ENCODE results near the gene WNT3. TPM values are rescaled to one million over a fixed set of nuclear protein-coding genes. Genes with fewer than 3 reads are reported as not detected.
A peak's percentile ranks its signal among the peaks of the same experiment; 100 is the strongest.

WNT3 gene, protein sequence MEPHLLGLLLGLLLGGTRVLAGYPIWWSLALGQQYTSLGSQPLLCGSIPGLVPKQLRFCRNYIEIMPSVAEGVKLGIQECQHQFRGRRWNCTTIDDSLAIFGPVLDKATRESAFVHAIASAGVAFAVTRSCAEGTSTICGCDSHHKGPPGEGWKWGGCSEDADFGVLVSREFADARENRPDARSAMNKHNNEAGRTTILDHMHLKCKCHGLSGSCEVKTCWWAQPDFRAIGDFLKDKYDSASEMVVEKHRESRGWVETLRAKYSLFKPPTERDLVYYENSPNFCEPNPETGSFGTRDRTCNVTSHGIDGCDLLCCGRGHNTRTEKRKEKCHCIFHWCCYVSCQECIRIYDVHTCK
- total RNA-seq (2014; rRNA removed; shearing (Covaris generic)) (1.5 and 3.0 TPM in 2 replicates), polyA plus RNA-seq (2016; fragmentation: Nextera tagmentation; extraction: Ambion mirVana) (1.7 and 2.1 TPM in 2 replicates)

DNA sequence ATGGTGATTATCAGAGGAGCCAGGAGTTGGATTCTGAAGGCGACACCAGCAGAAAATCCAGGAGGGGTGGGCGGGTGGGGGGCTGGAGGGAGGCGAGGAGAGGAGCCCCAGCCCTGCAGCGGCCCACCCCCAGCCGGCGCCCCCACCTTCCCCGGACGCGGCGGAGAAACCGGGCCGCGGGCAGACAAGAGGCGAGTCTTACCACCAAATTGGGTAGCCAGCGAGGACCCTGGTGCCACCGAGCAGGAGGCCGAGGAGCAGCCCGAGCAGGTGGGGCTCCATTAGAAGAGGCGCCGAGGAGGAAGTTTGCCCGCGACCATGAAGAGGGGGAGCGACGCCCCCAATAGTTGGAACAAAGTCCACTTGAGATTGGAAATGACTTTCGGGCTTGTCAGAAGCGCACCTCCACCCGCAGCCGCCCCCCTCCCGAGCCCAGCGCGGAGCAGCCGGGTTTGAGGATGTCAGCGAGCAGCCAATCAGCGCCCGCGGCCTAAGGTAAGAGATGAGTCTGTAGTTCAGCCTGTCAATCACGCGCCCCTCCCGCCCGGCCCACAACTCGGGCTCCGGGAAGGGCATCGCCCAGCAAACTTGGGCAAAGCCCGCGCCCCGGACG is at the start of gene WNT3:
TSS of gene WNT3 (minus strand) at position 377 of the 613 bp plus-strand sequence. CDS start at position 282, 95 bp downstream.
- Histone ChIP-seq H3K9me2 (ENCODE audit: insufficient read depth) (no peaks in the 10 kb centered on the region), H3K27ac (no peak within 1 kb of the TSS), H3K4me1 (ENCODE audit: insufficient read depth) (no peaks in the 10 kb centered on the region), H3K9me3 (ENCODE audit: low read depth) (no peaks in the 10 kb centered on the region), H2AFZ (peak within 1 kb of the TSS; percentile 61), H3K9ac (no peak within 1 kb of the TSS), H3K36me3 (ENCODE audit: low read depth) (no peaks in the 10 kb centered on the region), H3K27me3 (replicated peaks; ENCODE audit: insufficient read depth) (peaks cover 57% of the 10 kb centered on the region), H3K4me3 (peak within 1 kb of the TSS; percentile 46), H4K20me1 (ENCODE audit: insufficient read depth) (no peaks in the 10 kb centered on the region), H3F3A (ENCODE audit: insufficient read depth) (no peaks in the 10 kb centered on the region), H3K4me2 (ENCODE audit: unreplicated experiment) (peak within 1 kb of the TSS; percentile 79), H3K79me2 (ENCODE audit: insufficient read depth) (no peaks in the 10 kb centered on the region)
- in situ Hi-C loops (cut with MboI), result no loop called here
- WGBS, 2 experiments (ENCODE audit: low coverage in 1 of 2, low lambda C conversion rate in 2 of 2, missing lambda C conversion rate in 2 of 2), result 3 to 4% methylated on average over 29 to 46 of the region's 47 CpGs
- DNase-seq, result no peak
- TF ChIP-seq EZH2 (IDR thresholded peaks at IDR 0.05; ENCODE audit: insufficient read depth, poor library complexity, severe bottlenecking), result no peak
- TF ChIP-seq EZH2phosphoT487 (IDR thresholded peaks at IDR 0.05; ENCODE audit: insufficient read depth, low read depth), result no peak; the same call in none of the 2 replicates

DNA sequence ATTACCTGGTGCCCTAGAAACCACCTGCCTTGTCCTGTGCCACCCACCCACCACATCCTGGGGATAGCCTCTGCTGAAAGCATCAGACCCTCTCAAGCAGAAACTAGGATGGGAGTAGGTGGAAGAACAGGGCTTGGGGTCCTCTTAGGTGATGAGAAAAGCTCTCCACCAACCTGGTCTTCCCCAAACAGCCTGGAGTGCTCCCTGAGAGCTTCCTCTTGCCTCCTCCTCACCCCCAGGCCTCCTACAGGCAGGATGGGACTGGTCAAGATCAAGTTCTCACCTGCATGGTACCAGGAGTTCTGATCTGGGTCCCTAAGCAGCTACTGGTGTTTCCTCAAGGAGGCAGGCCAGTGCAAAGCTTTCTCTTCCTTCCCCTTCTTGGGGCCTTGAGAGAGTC is 48.3 kb upstream of the WNT3 start:
- TF ChIP-seq EZH2 (IDR thresholded peaks at IDR 0.05; ENCODE audit: insufficient read depth, poor library complexity, severe bottlenecking), result no peak
- no peak for TF ChIP-seq EZH2phosphoT487 (IDR thresholded peaks at IDR 0.05; ENCODE audit: insufficient read depth, low read depth)
- no peaks in the 10 kb centered on the region; the same call in 1 of the 2 replicates for H3K27me3 ChIP-seq (replicated peaks; ENCODE audit: insufficient read depth)
- no peaks in the 10 kb centered on the region for H3K9me2 ChIP-seq (ENCODE audit: insufficient read depth)
- H3K4me1 ChIP-seq (ENCODE audit: insufficient read depth), result peaks cover 6% of the 10 kb centered on the region; the same call in 1 of the 2 replicates
- no peaks in the 10 kb centered on the region for H3K79me2 ChIP-seq (ENCODE audit: insufficient read depth)
- no peak for DNase-seq
- H3K27ac ChIP-seq, result no peak overlapping the region
- no peak overlapping the region for H3K4me2 ChIP-seq (ENCODE audit: unreplicated experiment)
- no peaks in the 10 kb centered on the region for H3K9me3 ChIP-seq (ENCODE audit: low read depth)
- no peak overlapping the region for H3K9ac ChIP-seq
- no peaks in the 10 kb centered on the region for H4K20me1 ChIP-seq (ENCODE audit: insufficient read depth)
- no peaks in the 10 kb centered on the region for H3F3A ChIP-seq (ENCODE audit: insufficient read depth)
- no peak overlapping the region for H3K4me3 ChIP-seq
- in situ Hi-C loops (cut with MboI), result no loop called here
- no peaks in the 10 kb centered on the region for H3K36me3 ChIP-seq (ENCODE audit: low read depth)
- no peak overlapping the region for H2AFZ ChIP-seq

DNA sequence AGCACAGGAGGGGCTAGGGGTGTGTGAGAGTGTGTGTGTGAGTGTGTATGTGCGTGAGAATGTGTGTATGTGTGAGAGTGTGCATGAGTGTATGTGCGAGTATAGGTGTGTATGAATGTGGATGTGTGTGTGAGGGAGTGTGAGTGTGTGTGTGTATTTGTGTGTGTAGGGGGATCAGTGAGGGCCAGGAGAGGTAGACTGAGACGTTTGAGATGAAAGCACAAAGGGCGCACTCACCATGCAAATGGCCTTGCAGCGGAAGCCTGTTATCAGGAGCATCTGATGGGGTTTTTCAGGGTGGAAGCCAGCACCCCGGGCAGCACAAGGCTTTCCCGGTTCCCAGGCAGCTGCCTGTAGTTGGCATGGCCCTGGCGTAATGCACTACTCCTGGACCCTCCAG is 47.8 kb upstream of the WNT3 start:
- Histone ChIP-seq H3K36me3 (ENCODE audit: low read depth) (no peaks in the 10 kb centered on the region), H3K79me2 (ENCODE audit: insufficient read depth) (no peaks in the 10 kb centered on the region), H3K27me3 (replicated peaks; ENCODE audit: insufficient read depth) (no peaks in the 10 kb centered on the region; the same call in 1 of the 2 replicates), H3K9ac (no peak overlapping the region), H3F3A (ENCODE audit: insufficient read depth) (no peaks in the 10 kb centered on the region), H3K9me3 (ENCODE audit: low read depth) (no peaks in the 10 kb centered on the region), H3K9me2 (ENCODE audit: insufficient read depth) (no peaks in the 10 kb centered on the region), H3K4me2 (ENCODE audit: unreplicated experiment) (no peak overlapping the region), H4K20me1 (ENCODE audit: insufficient read depth) (no peaks in the 10 kb centered on the region), H2AFZ (no peak overlapping the region), H3K4me3 (no peak overlapping the region), H3K4me1 (ENCODE audit: insufficient read depth) (peaks cover 6% of the 10 kb centered on the region; the same call in 1 of the 2 replicates), H3K27ac (no peak overlapping the region)
- in situ Hi-C loops (cut with MboI), result no loop called here
- 64 to 71% methylated on average over 8 of the region's 8 CpGs for WGBS, 2 experiments (ENCODE audit: low coverage in 1 of 2, low lambda C conversion rate in 2 of 2, missing lambda C conversion rate in 2 of 2)
- TF ChIP-seq EZH2 (IDR thresholded peaks at IDR 0.05; ENCODE audit: insufficient read depth, poor library complexity, severe bottlenecking) (no peak), EZH2phosphoT487 (IDR thresholded peaks at IDR 0.05; ENCODE audit: insufficient read depth, low read depth) (no peak)
- no peak for DNase-seq

DNA sequence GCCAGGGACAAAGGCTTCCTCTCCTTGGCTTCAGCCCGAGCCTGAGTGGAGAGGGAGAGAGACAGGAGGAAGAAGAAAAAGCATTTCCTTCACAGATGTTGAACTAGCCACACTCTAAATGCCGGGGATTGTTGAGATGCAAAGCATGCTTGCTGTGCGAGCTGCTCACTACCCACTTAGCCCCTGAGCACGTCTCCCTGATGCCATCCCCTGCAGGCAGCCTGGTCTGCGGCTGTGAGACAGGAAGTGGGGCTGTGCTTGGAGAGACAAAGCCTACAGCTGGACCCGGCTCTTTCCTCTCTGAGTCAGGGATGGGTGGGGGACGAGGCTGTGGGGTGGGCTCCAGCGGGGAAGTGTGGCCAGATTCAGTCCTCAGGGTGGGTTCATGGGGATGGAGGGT is 46.6 kb upstream of the WNT3 start:
- Histone ChIP-seq H3F3A (ENCODE audit: insufficient read depth) (no peaks in the 10 kb centered on the region), H3K9me3 (ENCODE audit: low read depth) (no peaks in the 10 kb centered on the region), H3K36me3 (ENCODE audit: low read depth) (no peaks in the 10 kb centered on the region), H3K4me1 (ENCODE audit: insufficient read depth) (peaks cover 6% of the 10 kb centered on the region; the same call in 1 of the 2 replicates), H2AFZ (no peak overlapping the region), H3K9ac (no peak overlapping the region), H3K4me3 (no peak overlapping the region), H3K27me3 (replicated peaks; ENCODE audit: insufficient read depth) (no peaks in the 10 kb centered on the region; the same call in 1 of the 2 replicates), H3K79me2 (ENCODE audit: insufficient read depth) (no peaks in the 10 kb centered on the region), H4K20me1 (ENCODE audit: insufficient read depth) (no peaks in the 10 kb centered on the region), H3K9me2 (ENCODE audit: insufficient read depth) (no peaks in the 10 kb centered on the region), H3K4me2 (ENCODE audit: unreplicated experiment) (no peak overlapping the region), H3K27ac (no peak overlapping the region)
- WGBS, 2 experiments (ENCODE audit: low coverage in 1 of 2, low lambda C conversion rate in 2 of 2, missing lambda C conversion rate in 2 of 2), result 14 to 25% methylated on average over 8 of the region's 8 CpGs
- DNase-seq, result peak; percentile 26
- TF ChIP-seq EZH2 (IDR thresholded peaks at IDR 0.05; ENCODE audit: insufficient read depth, poor library complexity, severe bottlenecking) (no peak), EZH2phosphoT487 (IDR thresholded peaks at IDR 0.05; ENCODE audit: insufficient read depth, low read depth) (no peak)
- in situ Hi-C loops (cut with MboI), result no loop called here
